Effector memory CD4-positive, alpha-beta T cell (primary cell): ENCODE results near the gene MAP2K3.

Source experiments
- DNase-seq, 3 donors: peaks; one replicate each; pipeline ENCODE4 v3.0.0-alpha.2; 2020
- H3K27ac ChIP-seq: 2 replicates; pipeline ENCODE4 v1.7.0; 2013; ENCODE audit warnings: mild to moderate bottlenecking, low read length, moderate library complexity; ENCODE audit not compliant: insufficient read depth, poor library complexity, severe bottlenecking
- H3K27me3 ChIP-seq: replicated peaks from 2 replicates; pipeline ENCODE4 v1.7.0; 2013; ENCODE audit warnings: mild to moderate bottlenecking, low read length; ENCODE audit not compliant: insufficient read depth, control insufficient read depth, poor library complexity, severe bottlenecking
- H3K36me3 ChIP-seq: 2 replicates; pipeline ENCODE4 v1.7.0; 2013; ENCODE audit warnings: mild to moderate bottlenecking, low read length, moderate library complexity; ENCODE audit not compliant: control insufficient read depth, insufficient read depth
- H3K4me1 ChIP-seq: 2 replicates; pipeline ENCODE4 v1.7.0; 2013; ENCODE audit warnings: low read length, mild to moderate bottlenecking; ENCODE audit not compliant: control insufficient read depth, insufficient read depth, poor library complexity, severe bottlenecking
- H3K4me3 ChIP-seq: 2 replicates; pipeline ENCODE4 v1.7.0; 2013; ENCODE audit warnings: low read length, low read depth, mild to moderate bottlenecking; ENCODE audit not compliant: insufficient read depth, poor library complexity, severe bottlenecking
- H3K9me3 ChIP-seq: 2 replicates; pipeline ENCODE4 v1.7.0; 2013; ENCODE audit warnings: mild to moderate bottlenecking, low read length, moderate library complexity; ENCODE audit not compliant: control insufficient read depth

MAP2K3 gene

GRCh38 chr17:21252796-21253645 lies 31.5 kb upstream of the MAP2K3 start, which contains the start of gene NATD1:
Gene NATD1 (minus strand): TSS chr17:21253410. CDS start chr17:21253264, 146 bp downstream.
- H3K27ac ChIP-seq, result peak within 1 kb of the TSS; percentile 64
- H3K4me3 ChIP-seq, result peak within 1 kb of the TSS; percentile 48
- no peaks in the 10 kb centered on the region for H3K36me3 ChIP-seq
- no peaks in the 10 kb centered on the region for H3K27me3 ChIP-seq
- H3K4me1 ChIP-seq, result peaks cover 13% of the 10 kb centered on the region
- H3K9me3 ChIP-seq, result no peaks in the 10 kb centered on the region
- peak; percentile 67 to 77 (median 69) for DNase-seq

GRCh38 chr17:21253646-21254441 lies 30.7 kb upstream of the MAP2K3 start:
- no peak for DNase-seq
- H3K4me3 ChIP-seq, result peak overlapping the region; percentile 45
- H3K9me3 ChIP-seq, result no peaks in the 10 kb centered on the region
- H3K36me3 ChIP-seq, result no peaks in the 10 kb centered on the region
- peaks cover 13% of the 10 kb centered on the region for H3K4me1 ChIP-seq
- H3K27me3 ChIP-seq, result no peaks in the 10 kb centered on the region
- peak overlapping the region; percentile 64 for H3K27ac ChIP-seq

DNA sequence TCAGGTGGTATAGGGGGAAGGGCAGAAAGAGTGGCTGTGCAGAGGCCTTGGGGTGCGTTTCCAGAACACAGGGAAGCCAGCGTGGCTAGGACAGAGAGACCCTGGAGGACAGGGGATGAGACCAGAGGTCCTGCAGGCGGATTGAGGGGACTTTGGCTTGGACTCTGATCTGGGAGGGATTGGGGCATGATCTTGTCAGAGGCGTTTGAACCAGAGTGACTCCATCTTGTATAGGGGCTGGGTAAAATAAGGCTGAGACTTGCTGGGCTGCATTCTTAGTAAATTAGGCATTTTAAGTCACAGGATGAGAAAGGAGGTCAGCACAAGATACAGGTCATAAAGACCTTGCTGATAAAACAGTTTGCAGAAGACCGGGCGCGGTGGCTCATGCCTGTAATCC lies 25.9 kb upstream of the MAP2K3 start:
- Histone ChIP-seq H3K9me3 (no peaks in the 10 kb centered on the region), H3K27ac (no peak overlapping the region)
- no peak for DNase-seq

DNA sequence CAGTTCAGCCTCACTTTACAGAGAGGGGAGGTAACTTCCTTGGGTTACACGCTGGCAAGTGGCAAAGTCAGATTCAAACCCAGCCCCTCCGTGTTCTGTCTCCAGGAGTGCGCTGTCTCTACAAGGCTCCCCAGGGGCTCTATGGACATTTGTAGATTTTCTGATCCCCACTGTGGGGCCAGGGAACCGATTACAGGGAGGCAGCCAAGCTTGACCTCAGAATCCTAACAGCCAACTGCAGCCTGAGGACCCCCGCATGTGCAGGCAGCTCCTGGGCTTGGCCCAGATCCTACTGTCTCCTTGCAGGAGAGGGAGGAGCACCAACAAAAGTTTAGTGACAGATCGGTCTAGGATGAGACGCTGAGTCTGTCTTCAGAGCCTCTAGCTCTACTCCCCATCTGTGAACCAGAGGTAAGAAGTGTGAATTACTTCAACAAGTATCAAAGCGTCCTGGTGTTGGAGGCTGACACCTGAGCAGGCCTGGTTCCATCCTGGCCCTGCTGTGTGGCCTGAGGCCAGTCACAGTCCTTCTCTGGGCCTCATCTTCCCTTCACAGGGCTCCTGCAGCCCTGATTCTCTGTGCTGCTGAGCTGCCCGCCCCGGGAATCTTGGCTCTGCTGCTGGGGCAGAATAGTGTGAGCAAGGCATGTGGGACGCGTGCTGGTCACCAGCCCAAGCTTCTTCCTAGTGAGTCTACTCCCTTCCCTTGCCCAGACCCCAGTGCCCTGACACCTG lies 22.1 kb upstream of the MAP2K3 start:
- no peaks in the 10 kb centered on the region for H3K4me1 ChIP-seq
- H3K36me3 ChIP-seq, result no peaks in the 10 kb centered on the region
- H3K27ac ChIP-seq, result no peak overlapping the region
- DNase-seq, result no peak
- H3K4me3 ChIP-seq, result no peak overlapping the region
- no peaks in the 10 kb centered on the region for H3K9me3 ChIP-seq
- no peaks in the 10 kb centered on the region for H3K27me3 ChIP-seq

More for the DNA sequence above, 25.9 kb upstream of the MAP2K3 start:
- H3K4me3 ChIP-seq, result no peak overlapping the region
- no peaks in the 10 kb centered on the region for H3K36me3 ChIP-seq
- H3K4me1 ChIP-seq, result peaks cover 6% of the 10 kb centered on the region
- no peaks in the 10 kb centered on the region for H3K27me3 ChIP-seq

- Histone ChIP-seq H3K36me3 (no peaks in the 10 kb centered on the region), H3K4me1 (peaks cover 6% of the 10 kb centered on the region), H3K27me3 (no peaks in the 10 kb centered on the region), H3K27ac (no peak overlapping the region), H3K4me3 (no peak overlapping the region), H3K9me3 (no peaks in the 10 kb centered on the region)
- DNase-seq, result no peak
Observed at GRCh38 chr17:21263376-21263775, 21.1 kb upstream of the MAP2K3 start.

- no peak overlapping the region for H3K4me3 ChIP-seq
- H3K27ac ChIP-seq, result peak overlapping the region; percentile 58
- no peaks in the 10 kb centered on the region for H3K36me3 ChIP-seq
- H3K9me3 ChIP-seq, result no peaks in the 10 kb centered on the region
- no peaks in the 10 kb centered on the region for H3K27me3 ChIP-seq
- DNase-seq, result no peak
- peaks cover 12% of the 10 kb centered on the region for H3K4me1 ChIP-seq
Observed at GRCh38 chr17:21268596-21269188, 15.8 kb upstream of the MAP2K3 start.

DNA sequence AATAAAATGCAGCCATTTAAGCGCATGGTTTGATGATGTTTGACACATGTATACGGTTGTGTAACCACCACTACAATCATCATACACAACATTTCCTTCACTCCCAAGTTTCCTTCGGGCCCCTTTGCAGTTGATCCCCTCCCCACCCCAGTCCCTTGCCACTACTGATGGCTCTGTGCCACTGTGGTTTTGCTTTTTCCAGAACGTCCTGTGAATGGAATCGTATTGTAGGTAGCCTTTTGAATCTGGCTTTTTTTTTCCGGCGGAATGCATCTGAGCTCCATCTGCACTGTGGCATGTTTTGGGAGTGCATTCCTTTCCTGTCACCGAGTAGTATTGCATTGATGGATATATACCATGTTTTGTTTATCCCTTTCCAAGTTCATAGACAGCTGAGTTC lies 15.1 kb upstream of the MAP2K3 start:
- Histone ChIP-seq H3K9me3 (no peaks in the 10 kb centered on the region), H3K27me3 (no peaks in the 10 kb centered on the region), H3K36me3 (no peaks in the 10 kb centered on the region), H3K27ac (no peak overlapping the region), H3K4me3 (no peak overlapping the region), H3K4me1 (peaks cover 12% of the 10 kb centered on the region)
- DNase-seq, result no peak

- no peak for DNase-seq
- no peaks in the 10 kb centered on the region for H3K9me3 ChIP-seq
Observed at GRCh38 chr17:21271454-21272183, 12.9 kb upstream of the MAP2K3 start.

DNA sequence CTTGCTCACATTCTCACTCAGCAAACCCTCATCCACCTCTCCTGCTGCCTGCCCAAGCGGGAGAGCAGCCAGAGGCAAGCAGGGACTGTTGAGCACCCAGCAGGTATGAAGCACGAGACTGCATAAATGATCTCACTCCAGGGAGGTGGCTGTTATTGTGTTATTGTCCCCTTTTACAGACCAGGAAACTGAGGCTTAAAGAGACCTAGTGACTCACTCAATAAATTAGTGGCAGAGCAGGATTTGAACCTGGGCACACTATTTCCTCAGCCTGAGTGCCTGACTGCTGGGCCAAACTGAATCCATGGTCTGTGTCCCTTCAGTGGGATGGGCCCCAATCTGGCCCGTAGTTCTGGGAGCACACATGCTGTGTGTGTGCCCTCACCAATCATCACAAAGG lies 12.3 kb upstream of the MAP2K3 start:
- no peak overlapping the region for H3K4me3 ChIP-seq
- H3K9me3 ChIP-seq, result no peaks in the 10 kb centered on the region
- peaks cover 29% of the 10 kb centered on the region for H3K4me1 ChIP-seq
- H3K36me3 ChIP-seq, result no peaks in the 10 kb centered on the region
- DNase-seq, result no peak
- no peak overlapping the region for H3K27ac ChIP-seq
- H3K27me3 ChIP-seq, result no peaks in the 10 kb centered on the region

More at GRCh38 chr17:21271454-21272183, 12.9 kb upstream of the MAP2K3 start:
- H3K4me1 ChIP-seq, result peaks cover 28% of the 10 kb centered on the region
- H3K36me3 ChIP-seq, result no peaks in the 10 kb centered on the region
- H3K4me3 ChIP-seq, result no peak overlapping the region
- H3K27ac ChIP-seq, result no peak overlapping the region
- no peaks in the 10 kb centered on the region for H3K27me3 ChIP-seq
